LNCaP clone FGC (cell line): ENCODE results near the gene RASSF5.

Experiments
- DNase-seq: peaks from one replicate; pipeline ENCODE4 v3.0.0-alpha.2; 2011; ENCODE audit warnings: low read depth
- H3K4me3 ChIP-seq: 2 replicates; pipeline ENCODE4 v1.5.1; 2011; ENCODE audit warnings: mild to moderate bottlenecking, low read depth, low read length, control low read depth
- CTCF ChIP-seq: IDR thresholded peaks from 2 replicates; pipeline ENCODE4 v1.5.1; 2012; ENCODE audit warnings: mild to moderate bottlenecking; ENCODE audit not compliant: control insufficient read depth, insufficient read depth; ENCODE audit errors: extremely low read depth

Gene RASSF5

DNA sequence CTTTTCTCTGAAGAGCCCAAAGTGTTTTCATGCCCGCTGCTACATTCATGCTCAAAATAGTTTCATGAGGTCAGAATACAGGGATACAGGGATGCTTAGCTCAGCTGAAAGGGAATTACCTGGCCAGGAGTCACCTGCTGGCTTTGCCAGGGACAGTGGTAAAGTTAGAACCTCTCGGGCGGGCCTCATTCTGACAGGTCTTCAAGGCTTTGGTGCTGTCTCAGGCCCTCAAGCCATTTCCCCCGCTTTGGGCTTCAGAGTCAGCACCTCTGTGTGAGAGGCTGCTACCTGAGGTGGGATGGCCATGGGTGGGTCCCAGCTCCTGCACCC lies 5.5 kb downstream of the RASSF5 start:
- TF ChIP-seq CTCF, result no peak
- no peak for DNase-seq
- no peak overlapping the region for H3K4me3 ChIP-seq

- H3K4me3 ChIP-seq, result no peak overlapping the region
- DNase-seq, result no peak
- no peak for TF ChIP-seq CTCF
These were observed 6.2 kb downstream of the RASSF5 start for GRCh38 chr1:206513312-206514111.

DNA sequence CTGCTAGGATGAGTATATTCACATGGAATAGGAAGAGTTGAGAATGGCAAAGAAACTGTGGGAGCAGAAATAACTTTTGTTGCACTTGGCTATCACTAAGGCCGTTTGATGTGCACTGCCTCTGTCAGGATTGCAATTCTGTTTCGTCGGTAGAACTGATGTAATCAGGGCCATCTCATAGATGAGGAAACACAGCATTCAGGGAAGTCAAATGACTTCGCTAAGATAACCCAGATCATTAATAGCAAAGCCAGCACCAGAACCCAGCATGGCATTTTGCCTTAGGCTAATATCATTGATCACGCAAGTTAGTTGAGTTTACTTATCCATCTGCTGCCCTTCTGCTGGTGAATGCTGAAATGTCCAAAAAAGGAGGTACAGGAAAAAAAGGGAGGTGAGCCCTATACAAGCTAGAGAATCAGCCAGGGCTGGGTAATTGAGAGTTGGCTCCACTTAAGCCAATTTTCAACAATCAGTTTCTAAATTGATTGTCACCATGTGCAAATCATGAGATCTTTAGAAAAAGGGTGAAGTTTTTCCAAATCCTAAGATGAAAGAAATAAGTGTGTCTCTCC lies 7.6 kb downstream of the RASSF5 start:
- TF ChIP-seq CTCF, result no peak
- H3K4me3 ChIP-seq, result no peak overlapping the region
- DNase-seq, result no peak

GRCh38 chr1:206516728-206516990 lies 9.3 kb downstream of the RASSF5 start:
- no peak overlapping the region for H3K4me3 ChIP-seq
- DNase-seq, result no peak
- TF ChIP-seq CTCF, result no peak

DNA sequence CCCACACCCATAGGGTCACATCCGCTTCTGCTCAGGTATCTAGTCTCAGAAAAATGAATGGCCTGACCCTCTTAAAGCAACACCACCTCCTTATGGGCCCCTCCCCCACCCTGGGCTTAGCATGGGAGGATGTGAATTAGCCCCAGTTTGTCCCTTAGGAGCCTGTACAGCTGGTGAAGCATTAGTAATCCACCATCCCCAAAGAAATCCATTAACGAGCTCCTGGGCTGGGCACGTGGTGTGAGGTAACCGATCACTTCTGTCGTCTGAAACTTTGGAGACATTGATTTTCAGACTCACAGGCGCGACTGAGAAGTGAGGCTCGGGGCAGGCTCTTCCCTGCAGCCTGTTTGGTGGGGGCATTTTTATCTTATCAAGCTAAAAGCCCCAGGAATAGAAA lies 10.5 kb downstream of the RASSF5 start:
- TF ChIP-seq CTCF, result no peak
- H3K4me3 ChIP-seq, result no peak overlapping the region
- DNase-seq, result no peak

- H3K4me3 ChIP-seq, result no peak overlapping the region
- TF ChIP-seq CTCF, result no peak
- no peak for DNase-seq
These were observed 10.9 kb downstream of the RASSF5 start for GRCh38 chr1:206518206-206518605.

- no peak overlapping the region for H3K4me3 ChIP-seq
- no peak for TF ChIP-seq CTCF
- no peak for DNase-seq
These were observed 11.4 kb downstream of the RASSF5 start for GRCh38 chr1:206518743-206519142.
